HG03457 (cell line): Measurements from ENCODE around the gene SGSM2.

Experiments
- ATAC-seq: cut with Tn5 transposase; IDR thresholded peaks from one replicate; pipeline ENCODE4 v1.9.1; 2021; ENCODE audit warnings: moderate number of reproducible peaks; ENCODE audit not compliant: unreplicated experiment

SGSM2 gene

GRCh38 chr17:2335726-2336214 is 1.5 kb upstream of the SGSM2 start:
- peak; percentile 7 for ATAC-seq

GRCh38 chr17:2336215-2336851 is 968 bp upstream of the SGSM2 start, which contains the start of gene TSR1:
TSR1 (minus strand) TSS chr17:2336457; CDS start chr17:2336427, 30 bp downstream.
- ATAC-seq = peak; percentile 75

DNA sequence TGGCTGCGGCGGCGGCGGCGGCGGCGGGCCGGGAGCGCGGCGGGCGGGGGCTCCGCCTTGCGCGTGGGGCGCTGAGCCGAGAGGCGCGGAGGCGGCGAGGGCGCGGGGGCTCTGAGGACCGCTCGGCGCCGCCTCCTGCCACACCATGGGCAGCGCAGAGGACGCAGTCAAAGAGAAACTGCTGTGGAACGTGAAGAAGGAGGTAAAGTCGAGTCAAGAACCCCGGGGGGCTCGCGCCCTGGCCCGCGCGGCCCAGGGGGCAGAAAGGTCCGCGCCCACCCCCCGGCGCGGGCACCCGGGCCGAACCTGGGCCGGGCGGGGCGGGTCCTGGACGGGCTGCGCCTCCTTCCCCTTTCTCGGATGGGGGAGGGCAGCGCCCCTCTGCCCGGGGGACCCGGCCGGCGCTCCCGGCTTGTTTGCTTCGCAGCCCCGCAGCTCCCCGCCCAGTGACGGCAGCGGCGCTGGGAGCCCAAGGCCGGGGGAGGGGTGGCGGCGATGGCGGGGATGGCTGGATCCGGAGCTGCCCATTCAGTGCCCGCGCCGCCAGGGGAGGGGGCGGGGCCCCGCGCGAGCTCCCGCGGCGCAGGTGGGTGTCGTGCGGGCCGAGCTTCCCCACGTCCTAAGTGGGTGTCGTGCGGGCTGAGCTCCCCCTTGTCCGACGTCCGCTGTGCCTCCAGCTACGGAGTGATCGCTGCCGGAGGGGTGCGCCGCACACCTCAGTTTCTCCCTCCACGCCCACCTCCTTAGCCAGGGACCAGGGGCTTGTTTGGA is 428 bp downstream of the SGSM2 start:
- ATAC-seq = no peak

DNA sequence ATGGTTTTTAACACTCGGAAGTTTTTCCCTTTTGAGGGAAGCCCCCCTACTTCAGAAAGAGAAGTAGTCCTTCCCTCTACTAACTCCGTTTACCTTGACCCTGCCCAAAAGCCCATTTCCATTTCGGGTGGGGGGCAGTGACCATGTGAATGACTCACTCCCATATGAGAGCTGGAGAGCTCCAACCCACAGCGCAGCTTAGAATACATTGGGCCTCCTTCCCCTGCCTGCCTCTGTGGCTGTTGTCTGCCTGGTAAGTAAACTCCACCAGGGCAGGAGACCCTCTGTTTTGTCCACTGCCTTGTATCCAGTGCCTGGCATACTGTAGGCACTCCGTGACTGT is 985 bp downstream of the SGSM2 start:
- no peak for ATAC-seq

GRCh38 chr17:2343421-2343820 is 6.1 kb downstream of the SGSM2 start:
- ATAC-seq = no peak

DNA sequence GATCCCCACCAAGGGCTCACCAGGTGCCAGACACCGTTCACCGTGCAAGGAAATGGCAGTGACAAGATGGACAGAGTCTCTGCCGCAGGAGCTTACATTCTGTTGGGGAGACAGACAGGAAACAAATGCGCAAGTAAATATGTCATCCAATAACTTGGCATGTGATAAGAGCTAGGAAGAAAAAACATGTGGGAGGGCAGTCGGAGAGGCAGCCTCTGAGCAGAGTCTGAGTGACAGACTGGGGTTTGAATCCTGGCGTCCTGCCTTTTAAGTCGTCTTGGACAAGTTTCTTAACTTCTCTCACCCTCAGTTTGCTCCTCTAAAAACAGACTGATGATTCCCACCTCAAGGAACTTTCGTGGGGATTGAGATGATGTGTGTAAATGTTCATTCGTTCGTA is 7.2 kb downstream of the SGSM2 start:
- no peak for ATAC-seq

DNA sequence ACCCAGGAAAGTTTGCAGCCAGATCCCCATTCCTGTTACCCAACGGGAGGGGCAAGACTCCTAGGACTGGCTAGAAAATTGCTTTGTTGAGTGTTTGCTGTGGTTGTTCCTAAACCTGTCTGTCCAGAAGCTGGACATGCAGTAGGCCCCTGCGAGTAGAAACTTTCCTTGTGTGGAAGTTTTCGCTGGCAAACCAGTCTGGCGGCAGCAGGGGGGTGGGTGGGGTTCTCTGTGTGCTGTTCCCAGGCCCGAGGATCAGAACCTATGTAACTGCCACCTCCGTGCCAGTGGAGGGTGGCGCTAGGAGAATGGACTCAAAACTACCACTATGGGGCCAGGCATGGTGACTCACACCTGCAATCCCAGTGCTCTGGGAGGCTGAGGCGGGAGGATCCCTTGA is 9.2 kb downstream of the SGSM2 start:
- no peak for ATAC-seq

DNA sequence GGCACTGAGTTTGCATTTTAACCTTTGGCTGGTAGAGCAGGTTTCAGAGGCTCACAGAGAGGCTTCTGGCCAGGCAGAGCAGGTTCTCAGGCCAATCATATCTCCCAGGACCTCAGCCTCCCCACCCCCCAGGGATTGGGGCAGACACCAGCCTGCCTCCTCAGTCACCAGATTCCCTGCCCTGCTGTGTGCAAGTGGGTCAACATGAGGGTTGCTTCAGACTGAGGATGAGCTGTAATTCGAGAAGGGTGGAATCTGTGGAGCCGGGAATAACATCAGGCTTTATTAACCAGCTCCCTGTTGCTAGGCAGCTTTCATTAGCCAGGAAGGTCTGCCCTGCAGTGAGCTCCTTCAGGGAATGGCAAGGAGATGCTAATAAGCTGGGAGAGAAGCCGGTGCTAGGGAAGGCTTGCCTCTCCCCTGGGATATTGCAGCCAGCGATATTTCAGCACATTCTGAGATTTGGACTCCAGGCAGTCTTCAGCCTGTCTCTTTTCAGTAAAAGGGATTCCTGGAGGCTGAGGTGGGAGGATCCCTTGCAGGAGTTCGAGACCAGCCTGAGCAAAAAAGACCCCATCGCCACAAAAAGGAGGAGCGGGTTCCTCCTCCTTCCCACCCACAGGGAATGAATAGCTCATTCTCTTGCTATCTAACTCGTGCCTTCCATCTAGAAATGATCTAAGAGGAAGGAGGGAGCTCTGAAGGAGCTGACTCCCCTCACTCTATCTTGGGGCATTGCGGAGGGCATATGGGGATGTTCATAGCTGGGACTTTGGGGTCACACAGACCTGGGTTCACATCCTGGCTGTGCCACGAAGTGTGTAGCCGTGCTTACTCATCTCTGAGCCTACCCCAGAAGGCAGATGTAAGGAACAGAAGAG is 10.7 kb downstream of the SGSM2 start:
- ATAC-seq = no peak

DNA sequence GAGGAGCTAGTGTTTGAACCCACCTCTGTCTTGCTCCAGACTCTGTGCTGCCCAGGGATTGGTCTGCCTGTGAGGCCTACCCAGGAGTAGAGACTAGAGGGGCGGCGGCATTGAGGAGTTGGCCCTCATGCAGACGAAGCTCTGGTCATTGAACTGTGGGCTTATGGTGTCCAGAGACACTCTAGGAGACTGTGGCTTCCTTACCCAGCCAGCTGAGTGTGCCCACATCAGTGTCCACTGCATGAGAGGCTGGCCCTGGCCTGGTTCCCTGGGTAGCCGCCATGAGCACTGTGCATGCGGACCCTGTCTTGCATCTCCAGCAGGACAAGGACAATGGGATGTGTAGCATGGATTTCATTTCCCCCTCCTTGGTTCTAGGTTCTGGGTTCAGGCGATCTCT is 14.0 kb downstream of the SGSM2 start:
- ATAC-seq = no peak

- ATAC-seq = no peak
These were observed 17.0 kb downstream of the SGSM2 start for GRCh38 chr17:2354311-2354710.

DNA sequence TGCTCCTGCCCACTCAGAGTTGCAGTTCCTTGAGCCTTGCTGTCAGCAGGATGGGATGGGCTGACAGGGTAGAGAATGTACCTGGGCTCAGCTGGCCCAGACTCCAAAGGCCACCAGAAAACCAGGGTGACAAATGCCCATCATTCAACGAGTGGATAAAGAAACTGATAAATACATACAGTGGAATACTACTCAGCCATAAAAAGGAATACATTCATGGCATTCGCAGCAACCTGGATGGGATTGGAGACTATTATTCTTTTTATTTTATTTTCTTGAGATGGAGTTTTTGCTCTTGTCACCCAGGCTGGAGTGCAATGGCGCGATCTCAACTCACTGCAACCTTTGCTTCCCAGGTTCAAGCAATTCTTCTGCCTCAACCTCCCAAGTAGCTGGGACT is 19.9 kb downstream of the SGSM2 start:
- no peak for ATAC-seq

DNA sequence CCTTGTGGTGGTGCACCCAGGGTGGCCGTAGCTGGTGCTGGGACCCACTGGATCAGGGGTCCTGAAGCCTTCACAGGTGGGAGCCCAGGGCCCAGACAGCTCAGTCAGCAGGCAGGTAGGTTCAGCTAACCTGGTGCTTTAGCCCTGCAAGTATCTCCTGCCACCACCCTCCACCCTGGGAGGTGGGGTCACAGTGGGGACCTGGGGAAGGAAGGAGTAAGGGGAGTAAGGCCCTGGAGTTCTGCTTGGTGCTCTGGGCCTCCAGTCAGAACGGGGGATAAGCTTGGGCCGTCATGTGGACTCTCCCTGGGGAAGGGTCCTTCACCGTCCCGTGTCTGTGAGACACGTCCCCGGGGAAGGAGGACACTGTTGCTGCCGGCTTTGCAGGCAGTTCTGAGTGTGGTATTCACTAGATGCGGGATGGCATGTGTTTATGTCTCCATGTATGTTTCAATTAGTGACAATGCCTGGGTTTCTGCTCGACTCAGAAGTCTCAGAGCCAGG is 20.7 kb downstream of the SGSM2 start:
- ATAC-seq = no peak

GRCh38 chr17:2361010-2361760 is 23.9 kb downstream of the SGSM2 start:
- ATAC-seq = no peak

DNA sequence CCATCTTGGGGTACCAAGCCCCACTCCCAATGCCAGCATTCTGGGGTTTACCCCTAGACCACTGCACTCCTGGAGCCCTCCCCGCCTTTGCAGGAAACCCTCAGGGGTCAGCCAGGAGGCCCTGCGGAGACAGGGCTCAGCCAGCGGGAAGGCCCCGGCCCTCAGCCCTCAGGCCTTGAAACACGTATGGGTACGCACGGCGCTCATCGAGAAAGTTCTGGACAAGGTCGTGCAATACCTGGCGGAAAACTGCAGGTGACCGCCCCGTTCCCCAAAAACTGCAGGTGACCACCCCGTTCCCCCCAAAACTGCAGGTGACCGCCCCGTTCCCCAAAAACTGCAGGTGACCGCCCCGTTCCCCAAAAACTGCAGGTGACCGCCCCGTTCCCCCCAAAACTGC is 24.7 kb downstream of the SGSM2 start:
- no peak for ATAC-seq

DNA sequence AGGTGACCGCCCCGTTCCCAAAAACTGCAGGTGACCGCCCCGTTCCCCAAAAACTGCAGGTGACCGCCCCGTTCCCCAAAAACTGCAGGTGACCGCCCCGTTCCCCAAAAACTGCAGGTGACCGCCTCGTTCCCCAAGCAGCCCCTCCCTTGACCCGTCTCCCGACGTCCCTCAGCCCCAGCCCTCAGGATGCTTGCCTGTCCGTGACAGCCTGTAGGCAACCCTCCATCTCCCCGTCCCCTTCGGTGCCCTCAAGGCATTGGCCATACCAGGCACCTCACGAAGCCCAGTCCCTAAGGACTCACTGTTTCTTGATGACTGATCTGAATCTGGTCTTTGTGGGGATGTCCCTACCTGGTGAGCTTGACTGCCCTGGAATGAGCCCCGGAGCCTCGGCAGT is 25.1 kb downstream of the SGSM2 start:
- no peak for ATAC-seq

DNA sequence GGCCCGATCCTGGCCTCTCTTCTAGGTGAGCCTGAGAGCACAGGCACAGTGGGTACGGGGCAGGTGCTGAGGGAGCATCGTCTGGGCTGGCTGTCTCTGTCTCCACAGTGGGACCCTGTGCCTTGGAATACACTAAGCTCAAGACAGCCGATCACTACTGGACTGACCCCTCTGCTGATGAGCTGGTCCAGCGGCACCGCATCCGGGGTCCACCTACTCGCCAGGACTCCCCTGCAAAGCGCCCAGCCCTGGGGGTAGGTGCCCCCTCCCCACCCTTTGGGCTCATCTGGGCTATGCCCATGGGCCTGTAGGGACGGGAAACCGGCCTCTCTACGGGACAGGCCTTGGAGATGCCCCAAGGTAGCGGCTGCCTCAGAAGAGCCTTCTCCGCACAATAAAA is 25.6 kb downstream of the SGSM2 start:
- ATAC-seq = no peak

DNA sequence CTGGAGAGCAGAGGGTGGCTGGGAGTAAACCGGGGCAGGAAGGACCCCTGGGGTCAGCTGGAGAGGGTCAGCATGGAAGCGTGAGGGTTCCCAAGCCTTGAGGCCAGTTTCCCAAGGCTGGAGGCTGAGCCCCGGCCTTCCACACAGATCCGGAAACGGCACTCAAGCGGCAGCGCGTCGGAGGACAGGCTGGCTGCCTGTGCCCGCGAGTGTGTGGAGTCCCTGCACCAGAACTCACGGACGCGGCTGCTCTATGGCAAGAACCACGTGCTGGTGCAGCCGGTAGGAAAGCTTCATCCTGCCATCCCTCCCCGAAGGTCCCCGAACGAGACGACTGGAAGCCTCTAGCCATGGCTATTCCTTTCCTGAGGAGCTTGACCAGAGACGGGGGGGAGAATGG is 26.0 kb downstream of the SGSM2 start:
- ATAC-seq = no peak

DNA sequence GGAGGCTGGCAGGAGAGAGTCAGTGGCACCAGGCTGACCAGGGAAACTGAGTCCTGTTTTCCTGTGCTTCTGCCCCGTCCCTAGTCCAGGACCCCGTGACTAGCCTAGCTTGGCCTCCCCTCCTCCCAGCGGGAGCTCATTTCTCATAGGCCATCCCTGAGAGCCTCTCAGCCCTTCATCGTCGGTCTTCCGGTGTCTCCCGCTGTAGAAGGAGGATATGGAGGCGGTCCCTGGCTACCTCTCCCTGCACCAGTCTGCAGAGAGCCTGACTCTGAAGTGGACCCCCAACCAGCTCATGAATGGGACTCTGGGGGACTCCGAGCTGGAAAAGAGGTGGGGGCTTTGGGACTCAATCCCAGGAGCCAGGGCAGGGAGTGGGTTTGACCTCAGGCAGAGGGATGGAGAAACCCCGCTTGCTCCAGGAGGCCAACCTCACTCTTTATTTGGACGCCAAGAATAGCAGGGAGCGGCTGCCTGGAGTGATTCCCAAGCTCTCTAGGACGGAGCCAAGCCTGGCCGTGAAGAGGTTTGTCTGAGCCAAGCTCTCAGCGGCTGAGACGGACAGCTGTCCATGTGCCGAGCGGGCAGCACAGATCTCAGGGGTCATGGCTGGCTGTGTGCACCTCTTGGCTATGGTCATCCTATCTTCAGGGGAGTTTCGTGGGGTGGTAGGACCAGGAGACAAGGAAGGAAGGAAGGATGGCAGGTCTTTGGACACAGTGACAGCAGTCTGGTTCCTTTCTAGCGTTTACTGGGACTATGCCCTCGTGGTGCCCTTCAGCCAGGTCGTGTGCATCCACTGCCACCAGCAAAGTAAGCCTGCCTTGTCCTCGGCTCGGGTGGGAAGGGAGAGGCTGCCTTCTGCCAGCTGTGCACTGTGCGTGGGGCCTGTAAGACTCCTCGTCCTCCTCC is 26.8 kb downstream of the SGSM2 start:
- ATAC-seq = no peak

DNA sequence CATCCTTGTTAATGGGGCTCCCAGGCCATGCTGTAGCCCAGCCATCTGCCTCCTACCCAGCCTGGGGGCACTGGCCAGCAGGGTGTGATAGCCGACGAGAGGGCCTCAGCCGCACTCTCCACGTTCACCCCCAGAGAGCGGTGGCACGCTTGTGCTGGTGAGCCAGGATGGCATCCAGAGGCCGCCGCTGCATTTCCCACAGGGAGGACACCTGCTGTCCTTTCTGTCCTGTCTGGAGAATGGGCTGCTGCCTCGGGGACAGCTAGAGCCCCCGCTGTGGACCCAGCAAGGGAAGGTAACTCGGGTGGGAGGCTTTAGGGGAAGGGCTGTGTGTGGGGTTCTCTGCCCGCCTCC is 27.4 kb downstream of the SGSM2 start:
- ATAC-seq = no peak

- ATAC-seq = no peak
These were observed 27.8 kb downstream of the SGSM2 start for GRCh38 chr17:2365132-2365531.
